GM18861 (cell line): ENCODE measurements around the gene DENND1A.
"Not testable (repeated sequence)": the region's sequence is repeated elsewhere in the genome, so short reads cannot be mapped to it uniquely, and the experiment has no call there.

Source experiments
- ATAC-seq: cut with Tn5 transposase; IDR thresholded peaks from one replicate; pipeline ENCODE4 v1.9.1; 2021; ENCODE audit not compliant: unreplicated experiment

The DENND1A gene

GRCh38 chr9:123450098-123450770 lies 479.7 kb downstream of the DENND1A start:
- no peak for ATAC-seq

DNA sequence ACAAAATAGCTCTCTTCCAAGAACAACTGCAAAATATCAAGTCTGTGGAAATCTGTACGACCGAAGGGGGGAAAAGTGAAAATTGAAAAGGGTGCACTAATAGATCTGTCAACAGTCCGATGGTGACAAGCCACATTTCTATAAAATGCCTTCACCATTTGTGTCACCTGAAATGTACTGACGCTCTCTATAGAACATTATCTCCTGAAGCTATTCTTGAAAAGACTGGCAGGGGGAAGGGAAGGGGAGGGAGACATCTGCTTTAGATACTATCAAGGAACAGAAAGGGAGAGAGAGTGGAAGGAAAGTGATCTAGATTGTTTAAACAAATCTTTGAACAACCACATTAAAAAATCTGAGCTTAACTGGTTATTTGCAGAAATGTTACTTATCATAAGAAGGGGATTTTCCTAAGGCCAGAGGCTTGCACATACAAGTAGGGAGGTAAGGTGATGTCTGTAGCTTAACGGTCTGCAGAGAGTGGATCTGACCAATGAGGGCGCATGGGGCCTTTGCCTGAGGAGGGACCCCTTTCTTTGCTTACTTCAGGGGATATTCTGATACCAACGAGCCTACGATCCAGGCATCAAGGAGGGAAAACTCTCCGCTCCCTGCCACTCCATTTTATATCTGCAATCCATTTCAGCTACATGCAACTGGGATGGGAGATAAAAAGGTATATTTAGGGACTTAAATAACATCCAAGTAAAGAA lies 481.8 kb downstream of the DENND1A start:
- no peak for ATAC-seq

- no peak for ATAC-seq
Observed at GRCh38 chr9:123445981-123446610, 483.8 kb downstream of the DENND1A start.

GRCh38 chr9:123445116-123445515 lies 484.8 kb downstream of the DENND1A start:
- ATAC-seq = no peak

DNA sequence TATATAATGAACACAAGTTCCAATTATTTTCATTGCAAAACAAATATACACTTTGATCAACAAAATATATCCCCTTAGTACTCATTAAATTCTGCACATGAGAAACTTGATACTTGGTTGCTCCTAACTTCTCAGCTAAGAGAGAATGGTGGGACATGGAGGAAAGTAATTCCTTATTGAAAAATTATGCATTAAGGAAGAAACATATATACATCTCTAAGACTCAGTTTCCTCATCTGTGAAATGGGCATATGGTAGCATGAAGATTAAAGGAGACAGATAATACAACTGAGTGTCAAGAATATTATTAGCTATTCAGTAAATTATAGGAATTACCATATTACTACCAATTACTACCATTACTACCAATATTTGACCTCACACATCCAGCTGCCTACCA lies 488.2 kb downstream of the DENND1A start:
- no peak for ATAC-seq

- ATAC-seq = no peak
Observed at GRCh38 chr9:123440256-123440655, 489.7 kb downstream of the DENND1A start.

GRCh38 chr9:123438821-123439220 lies 491.1 kb downstream of the DENND1A start:
- no peak for ATAC-seq

GRCh38 chr9:123438321-123438720 lies 491.6 kb downstream of the DENND1A start:
- no peak for ATAC-seq

GRCh38 chr9:123437201-123437600 lies 492.7 kb downstream of the DENND1A start:
- ATAC-seq = no peak

DNA sequence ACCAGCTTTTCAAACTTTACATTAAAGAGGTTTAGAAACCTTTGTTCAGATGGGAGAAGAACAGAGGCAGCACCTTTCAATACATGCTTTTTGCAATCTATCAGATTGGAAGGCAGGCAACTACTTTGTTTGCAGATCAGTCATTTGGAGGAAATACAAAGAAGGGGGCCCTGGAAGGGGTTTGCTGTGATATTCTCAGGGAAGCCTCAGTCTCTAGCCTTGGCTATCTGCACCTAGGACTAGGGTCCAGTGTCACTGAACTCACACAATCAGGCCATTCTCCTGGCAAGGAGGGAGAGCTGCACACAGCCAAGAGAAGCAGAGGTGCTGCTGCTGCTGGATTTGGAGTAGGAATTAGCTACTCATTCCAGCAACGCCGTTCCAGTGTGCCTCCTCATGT lies 494.5 kb downstream of the DENND1A start:
- ATAC-seq = no peak

DNA sequence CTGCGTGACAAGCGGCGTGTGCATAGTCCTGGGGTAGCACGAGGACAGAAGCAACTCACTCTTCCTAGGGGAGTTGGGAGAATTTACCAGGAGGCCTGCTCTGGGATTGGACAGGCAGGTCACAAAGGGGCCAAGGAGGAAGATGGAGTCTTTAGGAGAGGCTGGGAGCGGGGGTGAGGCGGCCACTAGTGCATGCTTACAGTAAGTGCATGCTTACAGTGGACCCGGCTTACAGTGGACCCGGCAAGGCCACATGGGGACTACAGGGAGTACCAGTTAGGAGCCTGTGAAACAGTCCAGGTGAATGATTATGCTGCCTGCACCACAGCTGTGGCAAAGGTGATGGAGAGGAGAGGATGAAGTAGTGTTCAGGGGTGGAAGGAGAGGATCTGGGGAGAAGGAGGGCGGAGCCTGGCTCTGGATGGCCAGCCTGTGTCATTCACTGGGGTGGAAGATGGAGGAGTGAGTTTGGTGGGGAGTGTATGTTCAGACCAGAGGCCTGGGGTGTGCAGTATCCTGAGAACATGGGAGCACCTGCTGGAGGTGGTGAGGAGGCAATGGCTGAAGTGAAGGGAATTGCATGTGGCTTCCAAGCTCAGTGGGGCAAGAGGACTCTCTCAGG lies 495.2 kb downstream of the DENND1A start:
- no peak for ATAC-seq

DNA sequence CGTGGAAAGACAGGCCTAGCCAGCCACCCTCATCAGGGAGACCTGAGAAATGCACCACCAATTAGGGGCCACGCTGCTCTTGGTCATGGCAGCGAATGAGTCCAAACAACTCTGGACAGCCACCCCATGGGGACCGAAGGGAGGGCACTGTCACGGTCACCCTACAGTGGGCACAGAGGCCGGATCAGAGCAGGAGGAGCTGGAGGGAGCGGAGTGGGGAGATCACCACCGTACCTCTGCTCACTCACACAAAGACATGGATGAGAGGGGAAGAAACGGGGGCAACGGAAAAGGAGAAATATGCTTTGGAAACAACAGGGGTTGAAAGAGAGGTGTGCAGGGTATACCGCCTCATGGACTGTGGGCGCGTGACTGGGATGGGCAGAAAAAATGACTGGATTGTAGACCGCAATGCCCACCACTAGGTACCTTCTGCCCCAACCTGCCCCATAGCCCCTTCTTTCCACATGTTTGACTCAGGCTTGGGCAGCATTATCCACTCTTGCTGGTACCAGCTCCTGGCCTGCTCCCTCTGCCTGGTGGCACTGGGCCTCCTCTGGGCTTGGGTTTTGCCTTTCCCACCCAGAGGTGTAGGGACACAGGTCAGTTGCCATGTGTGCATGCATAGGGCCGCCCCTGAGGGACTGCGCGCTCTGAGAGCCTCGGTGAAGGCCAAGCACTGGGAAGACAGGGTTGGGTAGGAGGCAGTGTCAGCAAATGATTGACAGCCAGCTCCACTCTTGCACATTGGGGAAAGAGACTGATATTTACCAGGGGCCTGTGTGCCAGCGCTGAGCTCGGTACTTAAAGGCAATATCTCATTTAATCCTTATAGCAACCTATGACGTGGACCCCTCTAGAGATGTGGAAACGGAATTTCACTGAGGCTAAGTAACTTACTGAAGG lies 497.3 kb downstream of the DENND1A start:
- no peak for ATAC-seq

DNA sequence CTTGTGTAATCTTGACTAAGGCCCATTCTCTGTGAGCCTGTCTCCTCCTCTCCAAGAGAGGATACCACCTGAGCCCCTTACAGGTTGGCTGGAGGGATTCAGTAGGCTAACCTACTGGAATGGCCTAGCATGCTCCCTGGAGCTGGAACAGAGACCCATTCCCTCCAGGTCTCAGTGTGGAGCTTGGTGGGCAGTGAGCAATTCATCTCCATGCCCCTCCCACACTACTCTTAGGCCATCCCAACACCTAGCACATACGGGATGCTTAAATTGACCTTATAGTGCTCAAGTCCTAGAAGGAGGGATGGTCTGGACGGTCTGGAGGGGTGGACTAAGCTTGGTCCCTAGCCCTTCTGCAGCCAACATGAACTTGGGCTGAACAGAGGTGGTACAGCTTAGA lies 498.3 kb downstream of the DENND1A start:
- no peak for ATAC-seq

DNA sequence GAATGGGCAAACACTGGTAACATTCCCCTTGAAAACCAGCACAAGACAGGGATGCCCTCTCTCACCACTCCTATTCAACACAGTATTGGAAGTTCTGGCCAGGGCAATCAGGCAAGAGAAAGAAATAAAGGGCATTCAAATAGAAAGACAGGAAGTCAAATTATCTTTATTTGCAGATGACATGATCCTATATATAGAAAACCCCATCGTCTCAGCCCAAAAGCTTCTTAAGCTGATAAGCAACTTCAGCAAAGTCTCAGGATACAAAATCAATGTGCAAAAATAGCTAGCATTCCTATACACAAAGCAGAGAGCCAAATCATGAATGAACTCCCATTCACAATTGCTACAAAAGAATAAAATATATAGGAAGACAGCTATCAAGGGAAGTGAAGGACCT lies 501.5 kb downstream of the DENND1A start:
- not testable (repeated sequence) for ATAC-seq

GRCh38 chr9:123426406-123426805 lies 503.5 kb downstream of the DENND1A start:
- ATAC-seq = peak; percentile 74

- no peak for ATAC-seq
Observed at GRCh38 chr9:123425836-123426365, 504.0 kb downstream of the DENND1A start.

DNA sequence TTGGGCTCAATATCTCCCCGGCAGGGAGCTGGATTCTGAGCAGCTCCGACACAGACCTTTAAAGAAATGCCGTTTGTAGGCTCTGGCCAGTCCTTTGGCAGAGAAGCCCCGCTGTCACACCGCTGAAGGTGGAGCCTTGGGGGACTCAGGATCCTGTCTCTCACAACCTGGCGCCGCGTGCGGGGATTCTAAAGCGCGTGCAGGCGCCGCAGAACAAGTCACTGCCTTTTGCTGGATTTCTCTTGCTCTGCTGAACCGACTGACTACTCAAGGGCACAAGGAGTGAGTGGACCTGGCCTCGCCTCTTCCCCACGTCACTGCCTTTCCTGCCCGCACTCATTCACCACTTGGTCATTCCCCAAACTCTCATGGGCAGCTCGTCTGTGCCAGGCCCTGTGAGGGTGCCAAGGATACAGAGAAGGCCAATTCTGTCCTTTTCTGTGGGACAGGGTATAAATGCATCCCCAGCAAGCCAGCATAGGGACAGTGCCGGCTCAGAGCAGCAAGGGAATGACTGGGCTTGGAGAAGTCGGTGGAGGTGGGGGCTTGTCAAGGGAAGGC lies 504.6 kb downstream of the DENND1A start:
- no peak for ATAC-seq

DNA sequence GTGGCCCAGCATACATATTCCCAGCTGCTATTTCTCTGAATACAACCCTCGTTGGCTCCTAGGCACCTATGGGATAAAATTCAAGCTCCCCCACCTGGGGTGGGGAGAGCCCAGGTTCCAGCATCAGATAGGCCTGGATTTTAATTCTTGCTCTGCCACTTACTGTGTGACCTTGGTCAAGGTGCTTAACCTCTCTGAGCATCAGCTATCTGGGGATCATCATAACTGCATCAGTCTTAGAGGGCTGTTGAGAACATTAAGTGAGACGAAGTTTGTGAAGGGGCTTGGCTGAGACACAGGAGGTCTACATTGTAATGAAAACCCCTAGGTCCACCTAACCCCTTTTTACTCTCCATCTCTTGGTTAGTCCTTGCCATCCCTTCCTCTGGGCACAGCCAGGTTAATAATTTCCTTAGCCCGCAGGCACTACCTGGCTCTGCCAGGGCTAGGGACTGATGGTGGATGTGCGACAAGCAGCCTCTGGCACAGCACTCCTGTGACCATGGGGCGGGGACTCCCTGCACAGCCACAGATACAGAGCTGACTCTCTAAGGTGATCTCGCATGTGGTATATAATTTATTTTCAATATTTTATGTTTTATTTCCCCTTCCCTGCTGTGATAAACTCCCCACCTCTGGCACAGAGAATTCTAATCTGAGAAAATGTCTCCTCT lies 505.2 kb downstream of the DENND1A start:
- no peak for ATAC-seq

DNA sequence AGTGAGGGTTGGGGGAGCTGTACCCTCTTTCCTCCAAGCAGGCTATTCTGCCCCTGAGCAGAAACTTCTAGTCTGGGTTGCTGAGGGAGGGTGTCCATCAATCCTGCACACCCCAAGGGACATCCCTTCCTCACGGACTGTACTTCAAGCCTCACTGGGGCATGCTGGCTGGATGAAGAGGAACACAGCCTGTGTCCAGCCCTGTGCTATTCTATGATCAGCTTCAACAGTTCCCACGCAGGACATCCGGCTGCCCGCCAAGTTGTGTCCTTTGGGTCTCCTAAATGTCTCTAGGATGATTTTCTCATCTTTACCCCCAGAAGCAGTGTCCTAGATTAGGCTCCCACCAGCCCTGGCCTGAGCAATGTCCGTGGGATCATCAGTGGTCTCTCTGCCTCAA lies 505.8 kb downstream of the DENND1A start:
- ATAC-seq = no peak

DNA sequence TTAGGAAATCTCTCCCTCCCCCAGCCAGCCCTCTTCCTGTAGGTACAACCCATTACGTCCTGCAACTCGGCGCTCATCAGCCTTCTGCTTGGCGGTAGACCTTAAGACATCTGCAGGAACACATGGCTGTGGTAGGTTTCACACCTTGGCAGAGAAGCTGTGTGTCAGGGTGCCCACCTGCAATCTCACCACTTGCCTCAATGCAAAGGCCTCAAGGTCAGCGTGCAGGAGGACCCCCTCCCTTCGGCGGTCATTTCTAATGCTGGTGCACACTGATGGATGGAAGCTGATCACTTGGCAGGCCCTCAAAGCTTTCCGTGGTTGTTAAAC lies 506.6 kb downstream of the DENND1A start:
- no peak for ATAC-seq
